DMS79 (cell line): ENCODE measurements around the gene SEC14L2.
"Not testable (repeated sequence)": the region's sequence is repeated elsewhere in the genome, so short reads cannot be mapped to it uniquely, and the experiment has no call there.

Experiments
- DNase-seq: peaks from one replicate; lab custom pipeline; 2025; lab: John Stamatoyannopoulos, UW

The SEC14L2 gene

DNA sequence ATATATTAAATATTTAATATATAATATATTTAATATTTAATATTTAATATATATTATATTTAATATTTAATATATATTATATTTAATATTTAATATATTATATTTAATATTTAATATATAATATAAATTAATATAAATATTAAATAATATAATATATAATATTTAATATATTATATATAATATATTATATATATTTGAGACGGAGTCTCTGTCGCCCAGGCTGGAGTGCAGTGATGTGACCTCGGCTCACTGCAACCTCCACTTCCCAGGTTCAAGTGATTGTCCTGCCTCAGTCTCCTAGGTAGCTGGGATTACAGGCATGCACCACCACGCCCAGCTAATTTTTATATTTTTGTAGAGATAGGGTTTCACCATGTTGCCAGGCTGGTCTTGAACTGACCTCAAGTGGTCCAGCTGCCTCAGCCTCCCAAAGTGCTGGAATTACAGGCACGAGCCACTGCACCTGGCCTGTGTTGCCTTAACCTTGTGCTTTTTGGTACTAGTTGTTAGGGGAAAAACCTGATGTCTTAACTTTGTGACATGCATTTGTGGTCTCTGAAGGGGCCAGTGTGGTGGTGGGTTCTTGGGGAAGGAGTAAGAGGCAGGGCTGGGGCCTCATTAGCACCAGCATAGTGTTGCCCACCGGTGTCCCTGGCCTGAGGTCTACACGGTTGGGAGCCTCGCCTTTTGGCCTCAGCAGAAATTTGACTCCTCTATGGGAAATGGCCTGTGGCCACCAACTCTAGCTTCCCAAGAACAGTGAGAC, 58.4 kb downstream of the SEC14L2 start:
- DNase-seq: no peak

GRCh38 chr22:30457981-30458380, 61.2 kb downstream of the SEC14L2 start:
- DNase-seq: no peak

- no peak for DNase-seq
Measured at GRCh38 chr22:30459181-30460052, 62.6 kb downstream of the SEC14L2 start.

DNA sequence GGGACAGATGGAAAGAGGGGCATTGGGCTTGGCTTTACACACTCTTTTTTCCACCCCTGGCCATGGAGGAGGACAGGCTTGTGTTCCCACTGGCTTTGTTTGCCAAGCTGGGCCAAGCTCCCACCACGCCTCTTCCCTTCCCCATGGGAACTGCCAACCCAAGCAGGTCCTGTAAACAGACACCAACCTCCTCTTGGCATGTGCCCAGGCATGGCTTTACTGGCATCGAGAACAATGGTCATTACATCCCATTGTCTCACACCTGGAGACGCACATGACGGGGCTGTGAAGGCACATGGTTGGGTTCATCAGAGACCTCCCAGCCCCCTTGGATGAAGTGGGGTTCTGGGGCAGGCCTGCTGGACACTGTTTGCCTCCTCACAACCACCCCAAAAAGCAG, 63.3 kb downstream of the SEC14L2 start:
- no peak for DNase-seq

- DNase-seq: not testable (repeated sequence)
Measured at GRCh38 chr22:30460555-30460954, 63.7 kb downstream of the SEC14L2 start.

- DNase-seq: no peak
Measured at GRCh38 chr22:30469165-30469564, 72.3 kb downstream of the SEC14L2 start.

DNA sequence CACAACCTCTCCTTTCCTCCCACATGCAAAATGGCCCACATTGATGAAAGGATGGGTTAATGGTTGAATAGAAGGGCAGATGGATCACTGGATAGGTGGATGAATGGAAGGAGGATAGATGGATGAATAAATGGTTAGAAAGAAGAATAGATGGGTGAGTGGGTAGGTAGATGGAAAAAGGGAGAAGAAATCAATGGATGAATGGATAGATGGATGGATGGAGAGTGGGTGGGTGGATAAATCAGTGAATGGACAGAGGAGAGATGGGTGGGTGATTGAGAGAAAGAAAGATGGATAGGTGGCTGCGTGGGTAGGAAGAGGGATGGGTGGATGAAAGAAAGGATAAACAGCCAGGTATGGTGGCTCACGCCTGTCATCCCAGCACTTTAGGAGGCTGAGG, 73.8 kb downstream of the SEC14L2 start:
- DNase-seq: no peak

GRCh38 chr22:30471616-30472318, 74.9 kb downstream of the SEC14L2 start, which contains the start of gene SEC14L3:
TSS of gene SEC14L3 (minus strand) at chr22:30472017. CDS start at chr22:30471958, 59 bp downstream.
- DNase-seq: no peak

DNA sequence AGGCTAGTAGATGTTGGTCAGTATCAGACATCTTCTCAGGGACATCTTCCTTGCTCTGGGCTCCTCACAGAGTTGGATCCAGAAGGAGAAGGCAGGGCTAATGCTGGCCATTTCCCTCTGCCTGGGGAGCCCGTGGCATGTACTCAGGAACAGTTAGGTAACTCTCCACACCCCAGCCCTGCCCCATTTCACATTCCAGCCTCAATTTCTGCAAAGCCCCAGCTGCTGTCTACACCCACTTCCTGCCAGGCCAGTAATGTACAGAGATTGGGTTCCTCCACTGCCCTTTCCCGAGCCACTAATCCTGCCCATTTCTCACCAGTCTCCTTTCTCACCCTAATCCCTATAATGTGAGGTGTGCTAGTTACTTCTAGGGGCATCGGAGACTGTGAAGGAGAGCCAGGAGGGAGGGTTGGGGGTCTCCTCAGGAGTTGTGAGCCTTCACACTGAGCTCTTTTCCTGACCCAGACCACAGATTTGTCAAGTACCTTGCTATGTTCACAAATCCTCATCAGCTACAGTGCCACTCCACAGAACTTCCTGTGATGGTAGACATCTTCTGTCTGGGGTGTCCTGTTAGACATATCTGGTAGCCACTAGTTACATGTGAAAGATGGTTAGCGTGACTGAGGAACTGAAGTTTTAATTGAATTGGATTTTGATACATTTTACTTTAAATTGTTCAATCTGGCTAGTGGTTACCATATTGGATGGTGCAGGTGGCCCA, 76.3 kb downstream of the SEC14L2 start:
- DNase-seq: no peak

DNA sequence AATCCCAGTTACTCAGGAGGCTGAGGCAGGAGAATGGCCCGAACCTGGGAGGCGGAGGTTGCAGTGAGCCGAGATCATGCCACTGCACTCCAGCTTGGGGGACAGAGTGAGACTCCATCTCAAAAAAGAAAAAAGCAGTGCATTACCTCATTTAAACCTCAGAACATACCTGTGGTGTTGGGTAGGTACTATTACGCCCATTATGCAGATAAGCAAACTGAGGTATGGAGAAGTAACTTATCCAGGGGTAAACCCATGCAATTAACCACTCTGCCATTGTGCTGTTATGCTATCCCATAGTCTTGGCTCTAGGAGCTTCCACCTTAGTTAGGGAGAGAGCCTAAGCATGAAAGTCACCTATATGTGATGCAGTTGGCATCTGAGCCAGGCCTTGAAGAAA, 77.3 kb downstream of the SEC14L2 start:
- no peak for DNase-seq
